Natural killer cell treated with Interleukin-12 subunit alpha and Interleukin-12 subunit beta and Interleukin-15 and Interleukin-18, amount 100 ng/mL, for 72 hours (primary cell): ENCODE results near the gene SGK1. TPM values are rescaled to one million over a fixed set of nuclear protein-coding genes. Genes with fewer than 3 reads are reported as not detected.
A peak's percentile ranks its signal among the peaks of the same experiment; 100 is the strongest.
"Not testable (repeated sequence)": the region's sequence is repeated elsewhere in the genome, so short reads cannot be mapped to it uniquely, and the experiment has no call there.

Source experiments
- ATAC-seq, 2 donors: fragments of 150-1000 bp; cut with Tn5 transposase in 1 of 2; sonication (Bioruptor Pico), chemical (Tn5 transposase) in 1 of 2; 2 replicates each; pipeline ENCODE4 v1.10.0; 2021
- DNase-seq: peaks from one replicate; pipeline ENCODE4 v3.0.0; 2022; ENCODE audit warnings: low spot score
- H3K27ac Mint-ChIP-seq, 2 donors: 1 replicate in 1 of 2; 2 replicates in 1 of 2; pipeline ENCODE4 v1.8.0; 2022; ENCODE audit warnings: mixed read lengths in 2 of 2, mild to moderate bottlenecking in 1 of 2, moderate library complexity in 1 of 2
- H3K27me3 Mint-ChIP-seq, 2 donors: 1 replicate in 1 of 2; 2 replicates in 1 of 2; pipeline ENCODE4 v1.8.0; 2022; ENCODE audit warnings: mixed read lengths in 2 of 2
- H3K36me3 Mint-ChIP-seq: one replicate; pipeline ENCODE4 v1.8.0; 2022; ENCODE audit warnings: mixed read lengths
- H3K4me1 Mint-ChIP-seq, 2 donors: 1 replicate in 1 of 2; 2 replicates in 1 of 2; pipeline ENCODE4 v1.8.0; 2022; ENCODE audit warnings: low read depth in 2 of 2, mixed read lengths in 2 of 2, mild to moderate bottlenecking in 1 of 2
- H3K4me3 Mint-ChIP-seq: one replicate; pipeline ENCODE4 v1.8.0; 2022; ENCODE audit warnings: mixed read lengths
- H3K9me3 Mint-ChIP-seq: 2 replicates; pipeline ENCODE4 v1.8.0; 2022; ENCODE audit warnings: mixed read lengths
- total RNA-seq, 2 donors: library from RNA; stranded (reverse); gene quantifications; one replicate each; pipeline ENCODE4 v1.2.3, GENCODE V29; 2022

SGK1 gene
- total RNA-seq, 2 donors from 2014 or later = 117 to 119 TPM

DNA sequence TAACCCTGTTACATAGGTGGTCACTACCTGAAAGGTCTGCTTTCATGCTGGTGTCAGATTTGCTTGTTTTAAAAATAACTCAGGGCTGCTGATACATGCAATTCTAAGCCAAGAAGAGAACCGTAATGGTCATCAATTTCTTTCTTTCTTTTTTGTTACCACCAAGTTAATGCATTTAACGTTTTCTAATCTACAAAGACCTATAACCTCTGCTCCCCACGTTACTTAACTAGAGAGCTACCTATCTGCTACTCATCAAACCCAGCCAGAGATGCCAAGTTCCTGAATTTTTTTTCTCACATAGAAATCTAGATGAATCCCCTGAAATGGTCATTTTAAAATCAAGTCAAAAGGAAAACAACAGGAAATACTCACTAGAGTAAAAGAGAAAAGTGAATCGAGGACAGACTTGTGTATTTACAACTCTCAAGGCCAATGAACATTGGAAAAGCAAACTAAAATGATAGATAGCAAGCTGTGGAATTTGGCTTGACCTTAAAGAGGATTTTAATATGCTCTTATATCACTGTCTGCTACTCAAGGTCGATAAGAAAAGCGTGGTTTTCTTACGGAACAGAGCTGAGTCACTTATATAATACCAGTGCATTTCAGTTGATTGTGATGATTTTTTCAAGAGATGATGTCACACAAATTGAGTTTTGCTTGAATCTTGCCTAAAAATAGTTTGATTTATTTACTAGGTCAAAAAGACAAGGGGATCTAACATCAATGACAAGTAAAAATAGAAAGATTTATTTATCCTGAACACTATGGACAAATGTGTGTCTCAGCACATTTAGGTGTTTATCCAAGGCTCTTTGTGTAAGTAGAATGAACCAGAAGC lies 67.9 kb downstream of the SGK1 start:
- ATAC-seq = no peak
- H3K27me3 Mint-ChIP-seq = no peaks in the 10 kb centered on the region
- peak overlapping the region; percentile 76 for H3K4me3 Mint-ChIP-seq
- no peak for DNase-seq
- peaks cover 3% of the 10 kb centered on the region for H3K9me3 Mint-ChIP-seq
- H3K36me3 Mint-ChIP-seq = peaks cover 14% of the 10 kb centered on the region
- H3K27ac Mint-ChIP-seq = peak overlapping the region; percentile 80 to 95
- H3K4me1 Mint-ChIP-seq = peaks cover 39 to 41% of the 10 kb centered on the region in 2 donors

GRCh38 chr6:134249239-134249758 lies 68.6 kb downstream of the SGK1 start:
- Mint-ChIP-seq H3K4me3 (peak overlapping the region; percentile 76), H3K9me3 (peaks cover 3% of the 10 kb centered on the region), H3K27ac (peak overlapping the region; percentile 80 to 95), H3K4me1 (peaks cover 40 to 43% of the 10 kb centered on the region in 2 donors), H3K36me3 (peaks cover 14% of the 10 kb centered on the region), H3K27me3 (no peaks in the 10 kb centered on the region)
- peak; percentile 83 for DNase-seq
- ATAC-seq = peak; percentile 44 to 64

- Mint-ChIP-seq H3K36me3 (peaks cover 14% of the 10 kb centered on the region), H3K4me1 (peaks cover 40 to 47% of the 10 kb centered on the region in 2 donors), H3K27me3 (no peaks in the 10 kb centered on the region), H3K27ac (peak overlapping the region; percentile 80 to 95), H3K4me3 (peak overlapping the region; percentile 76), H3K9me3 (peaks cover 3% of the 10 kb centered on the region)
- no peak for DNase-seq
- ATAC-seq = no peak
Measured at GRCh38 chr6:134247844-134248580, 69.9 kb downstream of the SGK1 start.

DNA sequence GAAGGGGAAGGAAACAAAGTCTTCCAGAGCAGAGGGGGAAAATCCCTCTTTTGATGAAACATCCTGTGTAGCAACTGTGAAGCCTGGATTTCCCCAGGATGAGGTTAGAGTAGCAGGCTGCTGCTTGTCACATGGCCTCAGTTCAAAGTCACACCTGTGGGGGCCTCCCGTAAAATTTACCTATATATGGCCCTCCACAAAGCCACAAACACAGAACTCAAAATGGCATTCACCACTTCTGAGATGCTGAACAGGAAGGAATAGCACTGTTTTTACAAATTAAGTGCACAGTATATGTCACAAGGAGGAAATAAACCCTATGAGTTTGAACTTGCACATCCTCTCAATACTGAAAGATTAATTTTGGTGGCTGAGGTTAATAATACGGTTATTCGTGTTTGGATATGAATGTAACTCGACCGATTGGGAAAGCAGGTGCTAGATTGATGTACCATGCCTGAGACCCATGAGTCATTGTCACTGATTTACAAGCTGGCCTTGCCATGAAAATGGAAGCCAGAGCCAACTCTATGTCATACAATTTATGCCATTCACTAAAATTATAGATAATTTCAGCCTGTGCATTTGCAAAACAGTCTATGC lies 70.6 kb downstream of the SGK1 start:
- DNase-seq (peak; percentile 91), ATAC-seq (peak; percentile 90 to 93)
- H3K27me3 Mint-ChIP-seq = no peaks in the 10 kb centered on the region
- peak overlapping the region; percentile 80 to 95 for H3K27ac Mint-ChIP-seq
- peaks cover 14% of the 10 kb centered on the region for H3K36me3 Mint-ChIP-seq
- peak overlapping the region; percentile 76 for H3K4me3 Mint-ChIP-seq
- peaks cover 3% of the 10 kb centered on the region for H3K9me3 Mint-ChIP-seq
- peaks cover 40 to 47% of the 10 kb centered on the region in 2 donors for H3K4me1 Mint-ChIP-seq

DNA sequence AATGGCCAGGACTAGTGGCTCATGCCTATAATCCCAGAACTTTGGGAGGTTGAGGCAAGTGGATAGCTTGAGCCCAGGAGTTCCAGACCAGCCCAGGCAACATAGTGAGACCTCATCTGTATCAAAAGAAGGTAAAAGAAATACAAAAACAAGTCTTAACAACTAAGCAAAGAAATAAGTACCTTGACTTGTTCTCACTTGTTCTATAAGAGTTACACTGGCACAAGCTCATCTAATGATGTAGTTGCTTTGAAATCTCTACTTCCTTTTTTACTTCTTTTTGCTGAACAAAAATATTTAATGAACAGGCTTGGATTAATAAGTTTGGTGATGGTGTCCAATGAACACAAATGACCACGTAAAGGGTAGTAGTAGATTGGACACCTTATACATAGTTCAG lies 72.2 kb downstream of the SGK1 start:
- no peaks in the 10 kb centered on the region for H3K27me3 Mint-ChIP-seq
- peak overlapping the region; percentile 80 to 95 for H3K27ac Mint-ChIP-seq
- ATAC-seq = no peak
- no peak for DNase-seq
- peaks cover 19% of the 10 kb centered on the region for H3K36me3 Mint-ChIP-seq
- H3K4me1 Mint-ChIP-seq = peaks cover 48 to 52% of the 10 kb centered on the region in 2 donors
- H3K4me3 Mint-ChIP-seq = peak overlapping the region; percentile 6
- H3K9me3 Mint-ChIP-seq = peaks cover 7% of the 10 kb centered on the region

- H3K9me3 Mint-ChIP-seq = peaks cover 7% of the 10 kb centered on the region
- H3K4me3 Mint-ChIP-seq = no peak overlapping the region
- H3K36me3 Mint-ChIP-seq = peaks cover 22% of the 10 kb centered on the region
- DNase-seq = no peak
- ATAC-seq = no peak
- peak overlapping the region; percentile 80 to 95 for H3K27ac Mint-ChIP-seq
- peaks cover 50 to 55% of the 10 kb centered on the region in 2 donors for H3K4me1 Mint-ChIP-seq
- no peaks in the 10 kb centered on the region for H3K27me3 Mint-ChIP-seq
Measured at GRCh38 chr6:134245041-134245440, 72.9 kb downstream of the SGK1 start.

- peaks cover 42 to 45% of the 10 kb centered on the region in 2 donors for H3K4me1 Mint-ChIP-seq
- H3K9me3 Mint-ChIP-seq = peaks cover 3% of the 10 kb centered on the region
- peak overlapping the region; percentile 90 to 98 for H3K27ac Mint-ChIP-seq
- peaks cover 14% of the 10 kb centered on the region for H3K36me3 Mint-ChIP-seq
- H3K27me3 Mint-ChIP-seq = no peaks in the 10 kb centered on the region
- H3K4me3 Mint-ChIP-seq = peak overlapping the region; percentile 77
- DNase-seq (peak; percentile 77), ATAC-seq (peak; percentile 77 to 83)
Measured at GRCh38 chr6:134240665-134241431, 77.1 kb downstream of the SGK1 start.

- Mint-ChIP-seq H3K4me1 (peaks cover 41 to 48% of the 10 kb centered on the region in 2 donors), H3K27me3 (no peaks in the 10 kb centered on the region), H3K4me3 (peak overlapping the region; percentile 77), H3K36me3 (peaks cover 14% of the 10 kb centered on the region), H3K27ac (peak overlapping the region; percentile 90 to 98), H3K9me3 (peaks cover 6% of the 10 kb centered on the region)
- ATAC-seq (no peak), DNase-seq (no peak)
Measured at GRCh38 chr6:134238960-134239795, 78.7 kb downstream of the SGK1 start.

DNA sequence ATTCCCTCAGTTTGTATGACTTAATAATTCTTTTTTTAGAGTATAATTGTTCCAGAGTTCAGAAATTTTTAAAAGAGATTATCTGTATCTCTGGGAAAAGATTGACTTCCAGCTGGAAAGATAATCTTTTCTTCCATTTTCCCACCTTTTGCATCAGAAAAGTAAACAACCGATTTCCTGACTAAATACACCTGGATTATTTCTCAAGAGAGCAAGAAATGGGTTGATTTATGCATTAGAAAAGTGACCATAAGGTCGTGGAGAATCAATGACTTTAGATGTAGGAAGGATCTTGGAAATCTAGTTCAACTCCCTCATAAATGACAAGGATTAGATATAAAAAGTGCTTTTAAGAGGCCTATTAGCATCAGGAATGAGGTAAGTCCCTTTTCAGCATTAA lies 79.9 kb downstream of the SGK1 start:
- no peak for ATAC-seq
- Mint-ChIP-seq H3K9me3 (peaks cover 6% of the 10 kb centered on the region), H3K27me3 (no peaks in the 10 kb centered on the region), H3K27ac (peak overlapping the region in 1 of 2 donors; percentile 98), H3K36me3 (peaks cover 14% of the 10 kb centered on the region), H3K4me3 (no peak overlapping the region), H3K4me1 (peaks cover 44 to 48% of the 10 kb centered on the region in 2 donors)
- no peak for DNase-seq

DNA sequence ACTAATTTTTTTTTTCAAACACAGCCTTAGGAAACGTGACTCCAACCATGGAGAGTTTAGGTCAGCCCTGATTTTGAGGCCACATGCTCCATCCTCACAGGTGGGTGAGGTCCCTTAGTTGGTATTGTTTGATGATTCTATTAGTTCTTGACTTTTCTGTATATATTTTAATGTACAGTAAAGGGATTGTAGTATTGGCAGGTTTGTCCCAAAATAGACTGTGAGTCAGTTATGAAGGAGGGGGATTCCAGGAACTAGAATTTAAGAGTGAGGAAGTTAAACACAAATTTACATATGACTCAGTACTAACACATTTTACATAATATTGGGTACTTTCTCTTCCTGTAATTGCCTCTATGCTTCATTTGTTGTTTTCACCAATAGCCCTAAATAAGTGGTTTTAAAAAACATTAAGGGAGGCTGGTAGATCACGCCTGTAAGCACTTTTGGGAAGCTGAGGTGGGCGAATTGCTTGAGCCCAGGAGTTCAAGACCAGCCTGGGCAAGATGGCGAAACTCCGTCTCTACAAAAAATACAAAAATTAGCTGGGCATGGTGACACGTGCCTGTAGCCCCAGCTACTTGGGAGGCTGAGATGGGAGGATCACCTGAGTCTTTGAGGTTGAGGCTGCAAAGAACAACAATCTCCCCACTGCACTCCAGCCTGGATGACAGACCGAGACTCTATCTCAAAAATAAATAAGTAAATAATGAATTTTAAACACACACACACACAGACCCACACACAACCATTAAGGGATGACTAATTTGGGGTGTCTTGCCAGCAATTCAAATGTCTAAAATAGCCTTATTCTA lies 81.8 kb downstream of the SGK1 start:
- peaks cover 43 to 44% of the 10 kb centered on the region in 2 donors for H3K4me1 Mint-ChIP-seq
- no peak for DNase-seq

GRCh38 chr6:134235334-134235733 lies 82.6 kb downstream of the SGK1 start:
- peak overlapping the region; percentile 67 for H3K4me3 Mint-ChIP-seq
- not testable (repeated sequence) for H3K9me3 Mint-ChIP-seq, DNase-seq, H3K36me3 Mint-ChIP-seq, H3K27me3 Mint-ChIP-seq
- peak overlapping the region; percentile 90 to 94 for H3K27ac Mint-ChIP-seq
- H3K4me1 Mint-ChIP-seq = peaks cover 37 to 41% of the 10 kb centered on the region in 2 donors
- peak in 1 of 2 donors; percentile 12 for ATAC-seq

More for the DNA sequence above, 81.8 kb downstream of the SGK1 start:
- H3K27me3 Mint-ChIP-seq = no peaks in the 10 kb centered on the region
- peak overlapping the region; percentile 90 to 94 for H3K27ac Mint-ChIP-seq
- peak overlapping the region; percentile 67 for H3K4me3 Mint-ChIP-seq
- peaks cover 9% of the 10 kb centered on the region for H3K36me3 Mint-ChIP-seq
- peak; percentile 88 to 94 for ATAC-seq
- H3K9me3 Mint-ChIP-seq = peaks cover 3% of the 10 kb centered on the region
